CD14-positive monocyte (primary cell): ENCODE results near the gene RABL3. TPM values are rescaled to one million over a fixed set of nuclear protein-coding genes. Genes with fewer than 3 reads are reported as not detected.

Experiments
- DNase-seq, 3 donors: peaks; one replicate each; pipeline ENCODE4 v3.0.0-alpha.2; 2011 to 2022
- H2AFZ ChIP-seq: 2 replicates; pipeline ENCODE4 v1.6.0; 2012; ENCODE audit warnings: mild to moderate bottlenecking, low read depth, low read length, inconsistent platforms; ENCODE audit not compliant: insufficient read depth, poor library complexity, severe bottlenecking
- H3K27ac ChIP-seq, 2 donors: 1 replicate in 1 of 2; 2 replicates in 1 of 2; pipeline ENCODE4 v1.5.1; 2012 to 2013; ENCODE audit warnings: low read length in 2 of 2, control low read depth in 1 of 2, inconsistent platforms in 1 of 2, low read depth in 1 of 2, mild to moderate bottlenecking in 1 of 2
- H3K27me3 ChIP-seq, 2 donors: one replicate each; pipeline versions ENCODE4 v1.6.0 to v1.6.1; 2011 to 2013; ENCODE audit warnings: low read length in 2 of 2; ENCODE audit not compliant: control insufficient read depth in 2 of 2, insufficient read depth in 2 of 2
- H3K36me3 ChIP-seq, 2 donors: replicated peaks in 1 of 2; 1 replicate in 1 of 2; 2 replicates in 1 of 2; pipeline versions ENCODE4 v1.5.1 to v1.6.1; 2012 to 2013; ENCODE audit warnings: low read length in 2 of 2, control low read depth in 1 of 2, inconsistent platforms in 1 of 2, mild to moderate bottlenecking in 1 of 2; ENCODE audit not compliant: insufficient read depth in 2 of 2, control insufficient read depth in 1 of 2
- H3K4me1 ChIP-seq, 2 donors: 1 replicate in 1 of 2; 2 replicates in 1 of 2; pipeline versions ENCODE4 v1.5.1 to v1.6.1; 2012 to 2013; ENCODE audit warnings: low read length in 2 of 2, control low read depth in 1 of 2, inconsistent platforms in 1 of 2, mild to moderate bottlenecking in 1 of 2, moderate library complexity in 1 of 2; ENCODE audit not compliant: insufficient read depth in 2 of 2, control insufficient read depth in 1 of 2
- H3K4me2 ChIP-seq: replicated peaks from 2 replicates; pipeline ENCODE3; 2012; ENCODE audit warnings: low read length, moderate library complexity, mild to moderate bottlenecking; ENCODE audit not compliant: poor library complexity, severe bottlenecking; ENCODE audit errors: extremely low read depth
- H3K4me3 ChIP-seq, 3 experiments: fragments of 200-600 bp in 1 of 3; sonication (generic) in 1 of 3; replicated peaks in 1 of 3; 1 replicate in 2 of 3; 2 replicates in 1 of 3; pipeline ENCODE4 v1.5.1; 2011 to 2013; ENCODE audit warnings: low read length in 3 of 3, mild to moderate bottlenecking in 3 of 3, control low read depth in 2 of 3, low read depth in 2 of 3, inconsistent platforms in 1 of 3, moderate library complexity in 1 of 3
- H3K79me2 ChIP-seq: 2 replicates; pipeline ENCODE4 v1.6.0; 2012; ENCODE audit warnings: mild to moderate bottlenecking, control low read depth, inconsistent platforms, low read length, moderate library complexity; ENCODE audit not compliant: insufficient read depth
- H3K9ac ChIP-seq: 2 replicates; pipeline ENCODE4 v1.6.0; 2017; ENCODE audit warnings: low read length, mild to moderate bottlenecking; ENCODE audit not compliant: insufficient read depth, poor library complexity, severe bottlenecking
- H3K9me3 ChIP-seq, 2 donors: replicated peaks in 1 of 2; 1 replicate in 1 of 2; 2 replicates in 1 of 2; pipeline versions ENCODE4 v1.5.1 to v1.6.1; 2012 to 2013; ENCODE audit warnings: low read length in 2 of 2, control low read depth in 1 of 2; ENCODE audit not compliant: control insufficient read depth in 1 of 2, insufficient read depth in 1 of 2
- H4K20me1 ChIP-seq: 2 replicates; pipeline ENCODE4 v1.6.0; 2012; ENCODE audit warnings: mild to moderate bottlenecking, low read length, control low read depth, moderate library complexity; ENCODE audit not compliant: insufficient read depth
- H3K27ac Mint-ChIP-seq, 7 donors: one replicate each; pipeline ENCODE4 v1.8.0; 2020; ENCODE audit warnings: mild to moderate bottlenecking in 7 of 7, mixed read lengths in 7 of 7, moderate library complexity in 6 of 7, inconsistent platforms in 2 of 7
- H3K27me3 Mint-ChIP-seq, 3 donors: one replicate each; pipeline ENCODE4 v1.8.0; 2021 to 2022; ENCODE audit warnings: low read depth in 3 of 3, mild to moderate bottlenecking in 3 of 3, mixed read lengths in 3 of 3, moderate library complexity in 3 of 3, inconsistent platforms in 1 of 3
- H3K36me3 Mint-ChIP-seq, 2 donors: one replicate each; pipeline ENCODE4 v1.8.0; 2020; ENCODE audit warnings: mixed read lengths in 2 of 2, inconsistent platforms in 1 of 2, mild to moderate bottlenecking in 1 of 2
- H3K4me1 Mint-ChIP-seq: one replicate; pipeline ENCODE4 v1.8.0; 2020; ENCODE audit warnings: mild to moderate bottlenecking, mixed read lengths
- H3K4me3 Mint-ChIP-seq, 2 donors: one replicate each; pipeline ENCODE4 v1.8.0; 2020; ENCODE audit warnings: mild to moderate bottlenecking in 2 of 2, mixed read lengths in 2 of 2, moderate library complexity in 1 of 2
- H3K9me3 Mint-ChIP-seq, 7 donors: one replicate each; pipeline ENCODE4 v1.8.0; 2020 to 2022; ENCODE audit warnings: mixed read lengths in 7 of 7, mild to moderate bottlenecking in 6 of 7, moderate library complexity in 6 of 7, inconsistent platforms in 2 of 7
- WGBS: methylation state at CpG from one replicate; pipeline ENCODE4 v1.1.5; 2013; ENCODE audit warnings: missing lambda C conversion rate; ENCODE audit not compliant: insufficient coverage; 5-methylcytosine and 5-hydroxymethylcytosine counted together
- intact Hi-C, 2 donors: fragments of 100-400 bp; cut with micrococcal nuclease; formaldehyde crosslinking; loops; one replicate each; pipeline versions ENCODE4 v1.15.0 to v1.15.1; 2023
- polyA plus RNA-seq, 3 donors: library from polyadenylated mRNA; depleted of rRNA in 1 of 3; unstranded in 2 of 3; stranded (reverse) in 1 of 3; fragments of 300-500 nt in 2 of 3; fragments of >200 nt in 1 of 3; fragmentation: Illumina TruSeq in 2 of 3; gene quantifications; 1 replicate in 2 of 3; 2 replicates in 1 of 3; pipeline ENCODE4 v1.2.3, GENCODE V29; 2012 to 2021
- TF ChIP-seq, protein P1 (sequence below): fragments of 200-600 bp; IDR thresholded peaks from one replicate; pipeline ENCODE4 v1.8.0; 2022; ENCODE audit warnings: antibody characterized with exemption, mild to moderate bottlenecking

The RABL3 gene
- polyA plus RNA-seq, 3 donors, result 2.0 to 14.9 (median 11.5) TPM

DNA sequence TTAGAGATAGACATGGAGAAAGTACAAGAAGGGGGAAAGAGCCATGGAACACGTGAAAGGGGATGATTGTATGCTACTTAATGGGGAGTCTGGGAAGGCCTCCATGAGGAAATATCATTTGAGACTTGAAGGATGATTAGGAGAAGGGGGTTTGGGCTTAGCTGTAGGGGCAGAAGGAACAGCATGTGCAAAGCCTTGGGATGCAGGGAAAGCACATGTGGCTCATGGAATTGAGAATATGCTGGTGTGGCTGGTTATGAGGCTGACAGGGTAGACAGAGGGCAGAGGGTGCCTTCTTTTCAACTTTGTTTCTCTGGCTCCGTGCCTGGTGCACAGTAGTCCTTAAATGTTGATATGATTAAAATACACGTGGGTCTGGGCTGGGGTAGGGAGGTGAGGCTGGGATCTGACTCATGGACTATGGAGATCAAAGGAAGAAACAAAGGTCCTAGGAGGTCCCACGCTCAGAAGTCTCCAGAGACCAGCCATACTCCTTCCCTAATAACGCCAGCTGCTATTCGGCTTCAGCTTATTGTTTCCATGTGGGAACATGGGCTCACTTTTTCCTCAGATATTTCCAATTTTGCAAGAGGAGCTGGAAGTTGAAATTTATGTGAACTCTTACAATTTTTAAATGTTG lies 1.4 kb upstream of the RABL3 start:
- DNase-seq, result no peak
- Histone ChIP-seq H3K9ac (peak overlapping the region; percentile 99), H3K4me3 (peak overlapping the region; percentile 84 to 99 (median 99)), H3K79me2 (peaks cover 48% of the 10 kb centered on the region), H3K27ac (peak overlapping the region in 1 of 2 donors; percentile 100), H3K27me3 (no peaks in the 10 kb centered on the region), H2AFZ (peak overlapping the region; percentile 94), H4K20me1 (no peaks in the 10 kb centered on the region), H3K36me3 (no peaks in the 10 kb centered on the region), H3K4me2 (peak overlapping the region; percentile 89), H3K4me1 (peaks cover 17 to 18% of the 10 kb centered on the region in 2 donors), H3K9me3 (no peaks in the 10 kb centered on the region)
- WGBS, result 11% methylated on average over 1 of the region's 6 CpGs
- peak overlapping the region; percentile 94 to 98 for H3K4me3 Mint-ChIP-seq
- no peaks in the 10 kb centered on the region for H3K36me3 Mint-ChIP-seq
- TF ChIP-seq, protein P1, sequence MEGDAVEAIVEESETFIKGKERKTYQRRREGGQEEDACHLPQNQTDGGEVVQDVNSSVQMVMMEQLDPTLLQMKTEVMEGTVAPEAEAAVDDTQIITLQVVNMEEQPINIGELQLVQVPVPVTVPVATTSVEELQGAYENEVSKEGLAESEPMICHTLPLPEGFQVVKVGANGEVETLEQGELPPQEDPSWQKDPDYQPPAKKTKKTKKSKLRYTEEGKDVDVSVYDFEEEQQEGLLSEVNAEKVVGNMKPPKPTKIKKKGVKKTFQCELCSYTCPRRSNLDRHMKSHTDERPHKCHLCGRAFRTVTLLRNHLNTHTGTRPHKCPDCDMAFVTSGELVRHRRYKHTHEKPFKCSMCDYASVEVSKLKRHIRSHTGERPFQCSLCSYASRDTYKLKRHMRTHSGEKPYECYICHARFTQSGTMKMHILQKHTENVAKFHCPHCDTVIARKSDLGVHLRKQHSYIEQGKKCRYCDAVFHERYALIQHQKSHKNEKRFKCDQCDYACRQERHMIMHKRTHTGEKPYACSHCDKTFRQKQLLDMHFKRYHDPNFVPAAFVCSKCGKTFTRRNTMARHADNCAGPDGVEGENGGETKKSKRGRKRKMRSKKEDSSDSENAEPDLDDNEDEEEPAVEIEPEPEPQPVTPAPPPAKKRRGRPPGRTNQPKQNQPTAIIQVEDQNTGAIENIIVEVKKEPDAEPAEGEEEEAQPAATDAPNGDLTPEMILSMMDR, result no peak
- peaks cover 0 to 2% (median 0%) of the 10 kb centered on the region in 3 donors for H3K27me3 Mint-ChIP-seq
- H3K4me1 Mint-ChIP-seq, result peaks cover 21% of the 10 kb centered on the region
- intact Hi-C loops, result loop anchor here (5.0 to 10.0 kb wide), 4 partner anchors 146 to 649 kb away; partner anchors contain the start of genes GSK3B (in 2 of the 2), NDUFB4 (in 2 of the 2) and LRRC58 (in 1 of the 2)
- H3K27ac Mint-ChIP-seq, result peak overlapping the region; percentile 98 to 100 (median 99)
- H3K9me3 Mint-ChIP-seq, result peaks cover 0 to 5% (median 3%) of the 10 kb centered on the region in 7 donors

DNA sequence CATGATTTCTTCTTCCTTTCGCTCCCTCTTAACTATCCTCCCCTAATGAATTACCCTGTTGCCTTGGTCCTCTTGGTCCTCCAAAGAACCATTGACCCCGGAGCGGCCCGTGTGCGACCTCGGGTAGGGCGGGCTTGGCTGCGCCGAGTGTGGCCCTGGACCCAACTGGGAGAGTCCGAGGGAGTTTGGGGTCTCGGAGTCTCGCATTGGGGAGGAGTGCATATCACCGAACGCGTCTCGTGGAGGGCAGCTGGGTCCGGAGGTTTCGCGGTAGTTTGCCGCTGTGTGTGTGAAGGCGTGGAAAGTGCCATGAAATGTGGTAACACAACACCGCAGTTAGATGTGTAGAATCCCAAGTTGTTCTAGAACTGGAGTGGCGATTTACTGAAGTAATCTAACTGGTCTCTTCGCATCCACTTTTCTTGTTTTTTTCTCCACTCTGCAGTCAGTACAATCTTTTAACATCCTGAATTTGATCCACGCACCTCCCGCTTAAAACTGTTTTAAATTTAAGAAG lies 591 bp upstream of the RABL3 start:
- peaks cover 0 to 10% (median 6%) of the 10 kb centered on the region in 7 donors for H3K9me3 Mint-ChIP-seq
- WGBS, result 0% methylated on average over 20 of the region's 26 CpGs

More for the DNA sequence above, 591 bp upstream of the RABL3 start:
- Mint-ChIP-seq H3K4me1 (peaks cover 21% of the 10 kb centered on the region), H3K27me3 (peaks cover 0 to 2% (median 0%) of the 10 kb centered on the region in 3 donors), H3K36me3 (peaks cover 4 to 5% of the 10 kb centered on the region in 2 donors), H3K4me3 (peak overlapping the region; percentile 94 to 98), H3K27ac (peak overlapping the region; percentile 98 to 100 (median 99))
- peaks cover 0 to 5% of the 10 kb centered on the region in 2 donors for H3K9me3 ChIP-seq
- H2AFZ ChIP-seq, result peak overlapping the region; percentile 94
- H3K4me2 ChIP-seq, result peak overlapping the region; percentile 89
- H3K9ac ChIP-seq, result peak overlapping the region; percentile 99
- H4K20me1 ChIP-seq, result no peaks in the 10 kb centered on the region
- TF ChIP-seq, protein P1, result no peak
- peaks cover 0 to 6% of the 10 kb centered on the region in 2 donors for H3K36me3 ChIP-seq
- no peak for DNase-seq
- peaks cover 17 to 18% of the 10 kb centered on the region in 2 donors for H3K4me1 ChIP-seq
- H3K79me2 ChIP-seq, result peaks cover 48% of the 10 kb centered on the region
- H3K4me3 ChIP-seq, result peak overlapping the region; percentile 84 to 99 (median 99)
- H3K27ac ChIP-seq, result peak overlapping the region; percentile 80 to 100
- intact Hi-C loops, result loop anchor here (5.0 to 10.0 kb wide), 4 partner anchors 146 to 648 kb away; partner anchors contain the start of genes GSK3B (in 2 of the 2), NDUFB4 (in 2 of the 2) and LRRC58 (in 1 of the 2)
- no peaks in the 10 kb centered on the region for H3K27me3 ChIP-seq
